ENCODE data around the gene TRIM47.

Gene TRIM47

GRCh38 chr17:75896415-75897159 is 18.2 kb upstream of the TRIM47 start, which contains the start of gene TRIM65:
TSS of gene TRIM65 (minus strand) at chr17:75896951. CDS start at chr17:75896937, 14 bp downstream.
- Histone ChIP-seq H3K27me3 (replicated peaks in 2 of 5; ENCODE audit: control insufficient read depth in 4 of 5, insufficient read depth in 5 of 5, low read length in 4 of 5) (no peaks in the 10 kb centered on the region), H3K27ac (ENCODE audit: insufficient read depth in 1 of 2, low read depth in 1 of 2, low read length in 2 of 2, poor library complexity in 1 of 2, severe bottlenecking in 2 of 2) (peak within 1 kb of the TSS in 1 of 2 experiments; percentile 70), H3K36me3 (ENCODE audit: control insufficient read depth in 4 of 4, insufficient read depth in 4 of 4, low read length in 3 of 4) (peaks cover 4 to 67% (median 43%) of the 10 kb centered on the region in 4 experiments), H3K4me3 (ENCODE audit: control insufficient read depth in 1 of 7, extremely low read depth in 1 of 7, insufficient read depth in 4 of 7, low read depth in 2 of 7, low read length in 6 of 7) (peak within 1 kb of the TSS; percentile 66 to 85 (median 76)), H3K4me1 (ENCODE audit: control extremely low read depth in 1 of 4, control insufficient read depth in 4 of 4, insufficient read depth in 4 of 4, low read length in 3 of 4) (peaks cover 2 to 25% (median 20%) of the 10 kb centered on the region in 4 experiments), H3K9me3 (ENCODE audit: control extremely low read depth in 1 of 5, control insufficient read depth in 4 of 5, insufficient read depth in 2 of 5, low read depth in 1 of 5, low read length in 4 of 5) (no peaks in the 10 kb centered on the region)
- WGBS (ENCODE audit: insufficient coverage), result under 1% methylated on average over 83 of the region's 102 CpGs
- peak; percentile 83 to 88 (median 83) for DNase-seq
- ChIA-PET POLR2A (interaction anchor here (1.2 to 2.2 kb wide), 4 partner anchors 19 to 113 kb away, joined by 3 to 17 read pairs (median 6); partner anchors contain the start of genes TRIM47, UNC13D and WBP2), CTCF (interaction anchor here (0.7 to 15.2 kb wide), 15 partner anchors 8 to 143 kb away, joined by 3 to 173 read pairs (median 5); partner anchors contain the start of genes MRPL38, TRIM47, UNC13D and WBP2)

DNA sequence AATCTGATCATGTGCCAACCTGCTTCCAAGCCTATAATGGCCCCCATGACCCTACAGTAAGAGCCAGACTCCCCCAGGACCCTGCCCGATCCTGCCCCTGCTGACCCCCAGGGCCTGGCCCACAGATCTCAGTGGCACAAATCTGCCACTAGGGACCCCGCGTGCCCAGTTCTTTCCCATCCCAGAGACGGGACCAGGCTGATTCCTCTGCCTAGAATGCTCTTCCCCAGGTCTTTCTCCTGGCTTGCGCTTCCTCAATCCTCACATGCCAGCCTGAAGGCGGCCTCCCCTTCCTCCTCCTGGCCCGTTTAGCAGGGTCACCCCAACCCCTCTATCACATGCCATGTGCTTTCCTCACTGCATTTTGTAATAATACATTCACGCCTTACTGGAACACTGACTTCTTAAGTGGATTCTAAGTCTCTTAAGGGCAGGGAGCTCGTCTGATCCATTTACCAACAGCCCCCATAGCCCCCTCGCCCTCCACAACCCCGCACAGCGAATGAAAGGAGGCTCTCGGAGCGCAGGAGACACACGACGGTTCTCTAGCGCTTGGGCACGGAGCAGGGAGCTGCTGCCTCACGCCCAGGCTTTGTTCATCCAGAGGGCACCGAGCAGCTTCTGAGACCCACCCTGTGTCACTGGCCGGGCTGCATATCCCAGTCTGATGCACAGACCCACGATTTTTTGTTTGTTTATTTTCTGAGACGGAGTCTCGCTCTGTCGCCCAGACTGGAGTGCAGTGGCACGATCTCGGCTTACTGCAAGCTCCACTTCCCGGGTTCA is 17.2 kb upstream of the TRIM47 start:
- WGBS (ENCODE audit: insufficient coverage), result 41% methylated on average over 27 of the region's 28 CpGs
- DNase-seq, result peak in 1 of 3 donors; percentile 20
- ChIA-PET POLR2A (interaction anchor here (1.6 to 2.2 kb wide), 3 partner anchors 18 to 52 kb away, joined by 6 to 17 read pairs (median 6); partner anchors contain the start of genes TRIM47, UNC13D and WBP2), CTCF (interaction anchor here (1.0 to 15.2 kb wide), 13 partner anchors 9 to 113 kb away, joined by 3 to 173 read pairs (median 4); partner anchors contain the start of genes MRPL38, TRIM47 and UNC13D)
- Histone ChIP-seq H3K4me3 (ENCODE audit: control insufficient read depth in 1 of 7, extremely low read depth in 1 of 7, insufficient read depth in 4 of 7, low read depth in 2 of 7, low read length in 6 of 7) (peak overlapping the region; percentile 17 to 85 (median 76)), H3K4me1 (ENCODE audit: control extremely low read depth in 1 of 4, control insufficient read depth in 4 of 4, insufficient read depth in 4 of 4, low read length in 3 of 4) (peaks cover 2 to 25% (median 20%) of the 10 kb centered on the region in 4 experiments), H3K9me3 (ENCODE audit: control extremely low read depth in 1 of 5, control insufficient read depth in 4 of 5, insufficient read depth in 2 of 5, low read depth in 1 of 5, low read length in 4 of 5) (no peaks in the 10 kb centered on the region), H3K27ac (ENCODE audit: insufficient read depth in 1 of 2, low read depth in 1 of 2, low read length in 2 of 2, poor library complexity in 1 of 2, severe bottlenecking in 2 of 2) (peak overlapping the region in 1 of 2 experiments; percentile 70), H3K27me3 (replicated peaks in 2 of 5; ENCODE audit: control insufficient read depth in 4 of 5, insufficient read depth in 5 of 5, low read length in 4 of 5) (no peaks in the 10 kb centered on the region), H3K36me3 (ENCODE audit: control insufficient read depth in 4 of 4, insufficient read depth in 4 of 4, low read length in 3 of 4) (peaks cover 2 to 67% (median 45%) of the 10 kb centered on the region in 4 experiments)

DNA sequence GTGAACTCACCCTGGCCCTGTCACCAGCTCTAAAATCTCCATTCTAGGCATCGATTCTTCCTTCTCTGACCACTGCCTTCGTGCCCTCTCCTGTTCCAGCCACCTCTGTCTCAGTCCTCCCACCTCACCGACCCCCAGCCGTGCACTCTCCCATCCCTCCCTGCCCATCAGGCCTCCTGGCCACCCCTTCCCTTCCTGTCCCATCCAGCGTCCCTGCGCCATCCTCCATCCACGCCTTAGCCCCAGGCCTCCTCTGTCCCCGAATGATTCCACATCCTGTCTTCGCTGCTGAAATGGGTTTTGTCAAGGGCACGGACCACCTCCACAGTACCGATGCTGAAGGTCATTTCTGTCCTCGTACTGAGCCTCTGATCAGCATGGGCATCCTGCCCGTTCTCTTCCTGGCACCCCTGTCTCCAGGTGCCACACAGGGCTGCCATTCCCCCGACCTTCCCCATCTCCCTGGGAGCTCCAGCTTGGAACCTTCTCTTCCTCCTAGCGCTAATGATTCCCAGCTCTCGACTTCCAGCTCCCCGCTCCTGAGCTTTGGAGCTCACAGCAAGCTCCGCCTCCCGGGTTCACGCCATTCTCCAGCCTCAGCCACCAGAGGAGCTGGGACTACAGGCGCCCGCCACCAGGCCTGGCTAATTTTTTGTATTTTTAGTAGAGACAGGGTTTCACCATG is 15.8 kb upstream of the TRIM47 start:
- no peaks in the 10 kb centered on the region for H3K27me3 ChIP-seq (replicated peaks in 2 of 5; ENCODE audit: control insufficient read depth in 4 of 5, insufficient read depth in 5 of 5, low read length in 4 of 5)
- CTCF ChIA-PET, result interaction anchor here (1.0 to 15.2 kb wide), 8 partner anchors 8 to 136 kb away, joined by 3 to 173 read pairs (median 5); partner anchors contain the start of genes TRIM47, UNC13D and WBP2
- peaks cover 2 to 25% (median 20%) of the 10 kb centered on the region in 4 experiments for H3K4me1 ChIP-seq (ENCODE audit: control extremely low read depth in 1 of 4, control insufficient read depth in 4 of 4, insufficient read depth in 4 of 4, low read length in 3 of 4)
- peaks cover 3 to 68% (median 42%) of the 10 kb centered on the region in 4 experiments for H3K36me3 ChIP-seq (ENCODE audit: control insufficient read depth in 4 of 4, insufficient read depth in 4 of 4, low read length in 3 of 4)
- DNase-seq, result no peak
- H3K9me3 ChIP-seq (ENCODE audit: control extremely low read depth in 1 of 5, control insufficient read depth in 4 of 5, insufficient read depth in 2 of 5, low read depth in 1 of 5, low read length in 4 of 5), result no peaks in the 10 kb centered on the region
- 95% methylated on average over 21 of the region's 22 CpGs for whole genome bisulfite sequencing (ENCODE audit: insufficient coverage)
- H3K4me3 ChIP-seq (ENCODE audit: control insufficient read depth in 1 of 7, extremely low read depth in 1 of 7, insufficient read depth in 4 of 7, low read depth in 2 of 7, low read length in 6 of 7), result no peak overlapping the region
- POLR2A ChIA-PET, result interaction anchor here (1.2 kb wide), 1 partner anchor 38 kb away, joined by 3 read pairs; no protein-coding TSS in a partner anchor
- H3K27ac ChIP-seq (ENCODE audit: insufficient read depth in 1 of 2, low read depth in 1 of 2, low read length in 2 of 2, poor library complexity in 1 of 2, severe bottlenecking in 2 of 2), result no peak overlapping the region

GRCh38 chr17:75893305-75894048 is 15.1 kb upstream of the TRIM47 start:
- DNase-seq, result no peak
- POLR2A ChIA-PET, result interaction anchor here (1.2 kb wide), 1 partner anchor 29 kb away, joined by 3 read pairs; no protein-coding TSS in a partner anchor
- Histone ChIP-seq H3K9me3 (ENCODE audit: control extremely low read depth in 1 of 5, control insufficient read depth in 4 of 5, insufficient read depth in 2 of 5, low read depth in 1 of 5, low read length in 4 of 5) (no peaks in the 10 kb centered on the region), H3K27ac (ENCODE audit: insufficient read depth in 1 of 2, low read depth in 1 of 2, low read length in 2 of 2, poor library complexity in 1 of 2, severe bottlenecking in 2 of 2) (no peak overlapping the region), H3K36me3 (ENCODE audit: control insufficient read depth in 4 of 4, insufficient read depth in 4 of 4, low read length in 3 of 4) (peaks cover 4 to 61% (median 36%) of the 10 kb centered on the region in 4 experiments), H3K4me1 (ENCODE audit: control extremely low read depth in 1 of 4, control insufficient read depth in 4 of 4, insufficient read depth in 4 of 4, low read length in 3 of 4) (peaks cover 2 to 25% (median 20%) of the 10 kb centered on the region in 4 experiments), H3K27me3 (replicated peaks in 2 of 5; ENCODE audit: control insufficient read depth in 4 of 5, insufficient read depth in 5 of 5, low read length in 4 of 5) (no peaks in the 10 kb centered on the region), H3K4me3 (ENCODE audit: control insufficient read depth in 1 of 7, extremely low read depth in 1 of 7, insufficient read depth in 4 of 7, low read depth in 2 of 7, low read length in 6 of 7) (no peak overlapping the region)
- 94% methylated on average over 15 of the region's 18 CpGs for WGBS (ENCODE audit: insufficient coverage)
- CTCF ChIA-PET, result interaction anchor here (1.0 to 15.2 kb wide), 5 partner anchors 9 to 137 kb away, joined by 3 to 173 read pairs (median 4); partner anchors contain the start of genes TRIM47 and WBP2

- ChIA-PET POLR2A (interaction anchor here (1.2 kb wide), 1 partner anchor 28 kb away, joined by 3 read pairs; no protein-coding TSS in a partner anchor), CTCF (interaction anchor here (1.2 to 15.2 kb wide), 3 partner anchors 10 to 37 kb away, joined by 3 to 173 read pairs (median 6); partner anchors contain the start of genes TRIM47 and WBP2)
- WGBS (ENCODE audit: insufficient coverage), result 97% methylated on average over 11 of the region's 16 CpGs
- Histone ChIP-seq H3K27me3 (replicated peaks in 2 of 5; ENCODE audit: control insufficient read depth in 4 of 5, insufficient read depth in 5 of 5, low read length in 4 of 5) (no peaks in the 10 kb centered on the region), H3K4me3 (ENCODE audit: control insufficient read depth in 1 of 7, extremely low read depth in 1 of 7, insufficient read depth in 4 of 7, low read depth in 2 of 7, low read length in 6 of 7) (no peak overlapping the region), H3K4me1 (ENCODE audit: control extremely low read depth in 1 of 4, control insufficient read depth in 4 of 4, insufficient read depth in 4 of 4, low read length in 3 of 4) (peaks cover 2 to 25% (median 20%) of the 10 kb centered on the region in 4 experiments), H3K36me3 (ENCODE audit: control insufficient read depth in 4 of 4, insufficient read depth in 4 of 4, low read length in 3 of 4) (peaks cover 6 to 53% (median 32%) of the 10 kb centered on the region in 4 experiments), H3K27ac (ENCODE audit: insufficient read depth in 1 of 2, low read depth in 1 of 2, low read length in 2 of 2, poor library complexity in 1 of 2, severe bottlenecking in 2 of 2) (no peak overlapping the region), H3K9me3 (ENCODE audit: control extremely low read depth in 1 of 5, control insufficient read depth in 4 of 5, insufficient read depth in 2 of 5, low read depth in 1 of 5, low read length in 4 of 5) (no peaks in the 10 kb centered on the region)
- no peak for DNase-seq
These were observed 14.3 kb upstream of the TRIM47 start for GRCh38 chr17:75892556-75893224.
